HFF-Myc (cell line): ENCODE measurements around the gene SNCAIP.

Source experiments
- DNase-seq: peaks from one replicate; pipeline ENCODE4 v3.0.0-alpha.2; 2011; ENCODE audit warnings: low read depth; ENCODE audit errors: extremely low read depth
- H3K4me3 ChIP-seq: replicated peaks from 2 replicates; pipeline ENCODE4 v1.5.1; 2011; ENCODE audit warnings: low read depth, mild to moderate bottlenecking, control low read depth, low read length
- CTCF ChIP-seq: IDR thresholded peaks from 2 replicates; pipeline ENCODE4 v1.5.1; 2012; ENCODE audit warnings: mild to moderate bottlenecking, low read depth, low read length, control low read depth; ENCODE audit errors: missing control alignments

SNCAIP gene

GRCh38 chr5:122297587-122298298 lies 14.3 kb upstream of the SNCAIP start:
- no peak for TF ChIP-seq CTCF

GRCh38 chr5:122300374-122300773 lies 11.7 kb upstream of the SNCAIP start:
- no peak overlapping the region for H3K4me3 ChIP-seq
- DNase-seq: no peak
- no peak for TF ChIP-seq CTCF

More at GRCh38 chr5:122297587-122298298, 14.3 kb upstream of the SNCAIP start:
- H3K4me3 ChIP-seq: no peak overlapping the region
- no peak for DNase-seq

DNA sequence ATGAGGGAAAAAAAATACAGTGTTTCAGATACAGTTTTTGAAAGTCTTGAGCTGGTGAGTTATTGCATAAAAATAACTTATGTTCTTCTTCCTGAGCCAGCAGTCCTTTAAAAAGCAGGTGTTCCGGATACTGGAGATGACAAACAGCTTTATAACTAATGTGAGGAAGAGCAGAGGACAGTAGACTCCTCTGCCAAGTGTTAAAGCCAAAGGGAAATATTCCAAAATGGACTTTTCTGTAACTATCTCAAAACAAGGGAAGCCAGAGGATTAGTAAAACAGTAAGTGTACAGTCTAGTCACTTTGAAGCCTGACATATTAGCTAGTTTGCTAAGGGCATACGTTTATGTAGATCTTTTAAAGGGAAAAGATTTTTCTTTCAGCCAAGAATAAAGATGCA lies 11.0 kb upstream of the SNCAIP start:
- TF ChIP-seq CTCF: no peak
- no peak overlapping the region for H3K4me3 ChIP-seq
- no peak for DNase-seq

DNA sequence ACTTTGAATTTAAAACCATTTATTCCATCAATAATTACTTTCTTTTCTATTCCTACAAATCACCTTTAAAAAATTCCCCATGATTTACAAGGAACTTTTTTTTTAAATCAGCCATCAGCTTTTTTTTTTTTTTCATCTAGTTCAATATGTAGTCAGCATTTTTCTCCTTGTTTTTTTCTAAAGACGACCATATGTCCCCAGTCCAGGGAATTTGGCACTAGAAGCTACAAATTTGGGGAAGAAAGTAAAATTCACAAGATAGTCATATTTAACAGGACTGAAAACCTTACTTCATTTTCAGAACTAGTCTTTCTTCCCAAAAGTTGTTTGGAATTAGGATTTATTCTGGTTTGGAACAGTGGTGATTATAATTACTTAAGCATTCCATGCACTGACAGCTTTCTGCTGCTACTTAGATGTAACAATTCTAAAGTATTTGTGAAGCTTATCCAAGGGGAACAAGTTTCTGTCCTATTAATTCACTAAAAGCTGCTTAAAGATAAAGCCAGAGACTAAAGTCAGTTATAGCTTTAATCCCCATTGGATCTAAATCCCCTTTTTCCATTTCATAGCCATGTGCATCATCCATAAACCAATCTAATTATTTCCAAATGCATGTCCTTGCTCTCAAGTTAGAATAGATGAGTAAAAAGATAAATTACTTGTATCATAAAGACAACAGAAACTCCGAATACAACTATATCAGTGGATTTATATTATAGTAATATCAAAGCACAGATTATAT lies 7.4 kb upstream of the SNCAIP start:
- no peak for DNase-seq
- no peak for TF ChIP-seq CTCF
- H3K4me3 ChIP-seq: no peak overlapping the region

DNA sequence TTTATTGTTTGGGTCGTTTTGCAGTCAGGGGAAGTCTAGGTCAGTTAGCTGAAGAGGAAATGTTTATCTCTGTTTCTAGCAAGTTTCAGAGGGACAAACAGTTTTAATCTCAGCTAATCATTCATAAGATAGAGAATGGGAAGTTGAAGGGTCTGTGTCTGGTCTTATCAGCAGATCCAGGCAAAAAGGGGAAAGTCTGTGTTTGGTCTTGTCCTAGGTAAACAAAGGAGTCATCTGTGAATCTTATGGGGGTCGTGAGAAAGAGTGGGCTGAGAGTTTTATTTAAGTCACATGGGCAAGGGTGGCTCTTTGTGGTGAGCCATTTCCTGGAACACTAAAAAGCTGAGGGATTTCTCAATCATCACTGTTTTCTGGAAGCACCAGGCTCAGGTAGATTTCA lies 5.6 kb upstream of the SNCAIP start:
- DNase-seq: no peak
- no peak for TF ChIP-seq CTCF

DNA sequence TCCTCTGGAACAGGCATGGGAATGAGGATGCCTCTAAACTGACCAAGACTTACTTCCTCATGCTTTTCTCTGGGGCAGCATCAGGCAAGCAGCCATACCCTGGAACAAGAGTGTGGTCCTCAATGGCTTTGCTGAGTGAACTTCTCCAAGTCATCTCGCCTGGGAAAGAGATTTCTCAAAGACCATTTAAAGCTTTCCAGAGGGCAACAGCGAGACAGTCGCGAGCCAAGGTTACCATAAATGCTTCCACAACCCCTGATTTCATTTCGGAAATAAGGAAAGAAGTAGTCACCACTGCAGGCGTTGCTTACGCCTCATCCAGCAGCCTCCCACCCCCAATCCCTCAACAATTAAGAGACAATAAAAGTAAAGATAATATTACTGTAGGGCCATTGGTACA lies 1.1 kb upstream of the SNCAIP start:
- TF ChIP-seq CTCF: no peak
- H3K4me3 ChIP-seq: no peak overlapping the region
- DNase-seq: no peak

More for the DNA sequence above, 5.6 kb upstream of the SNCAIP start:
- no peak overlapping the region for H3K4me3 ChIP-seq
